Measurements from ENCODE around the gene NUB1. TPM values are rescaled to one million over a fixed set of nuclear protein-coding genes. Genes with fewer than 3 reads are reported as not detected.

The NUB1 gene
- total RNA-seq, 1 donor from 2014 or later, result 55.2 TPM

GRCh38 chr7:151381098-151381347 lies 39.4 kb downstream of the NUB1 start:
- H3K36me3 ChIP-seq, result peaks cover 27% of the 10 kb centered on the region
- intact Hi-C loops (cut with DNase I), result no loop called here
- ATAC-seq (no peak), DNase-seq (no peak)
- peaks cover 27% of the 10 kb centered on the region for H3K27me3 ChIP-seq
- TF ChIP-seq CTCF (IDR thresholded peaks at IDR 0.05), result no peak
- H3K27ac ChIP-seq, result no peak overlapping the region
- peaks cover 10% of the 10 kb centered on the region for H3K4me1 ChIP-seq
- no peaks in the 10 kb centered on the region for H3K9me3 ChIP-seq
- H3K4me3 ChIP-seq, result peak overlapping the region; percentile 26

DNA sequence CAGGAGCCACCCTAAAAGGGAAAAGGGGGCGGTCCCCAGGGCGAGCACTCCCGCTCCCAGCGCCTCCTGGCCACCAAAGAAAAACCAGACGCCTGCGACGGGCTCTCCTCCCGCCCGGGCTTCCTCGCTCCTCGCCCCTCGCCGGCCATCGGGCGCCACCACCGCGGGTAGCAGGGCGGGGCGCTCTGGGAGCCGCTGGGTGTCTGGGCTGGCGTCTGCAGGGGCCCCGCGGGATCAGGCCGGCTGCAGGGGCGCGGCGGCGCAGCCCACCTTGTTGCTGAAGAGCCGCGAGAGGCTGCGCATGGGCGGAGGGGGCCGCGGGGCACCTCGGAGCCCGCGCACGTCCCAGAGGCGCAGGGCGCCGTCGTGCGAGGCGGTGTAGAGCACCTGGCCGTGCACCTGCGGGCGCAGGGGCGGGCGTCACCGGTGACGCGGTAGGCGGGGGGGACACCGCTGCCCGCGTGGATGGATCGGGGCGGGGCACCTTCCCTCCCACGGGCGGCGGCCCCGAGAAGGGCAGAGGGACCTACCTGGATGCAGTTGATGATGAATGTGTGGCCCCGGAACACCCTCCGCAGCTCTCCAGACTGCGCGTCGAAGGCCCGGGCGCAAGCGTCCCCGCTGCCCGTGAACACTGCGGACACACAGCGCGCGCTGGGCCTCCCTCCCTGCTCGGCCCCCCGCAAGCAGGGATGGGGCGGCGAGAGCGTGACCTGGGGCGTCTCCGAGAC lies 39.9 kb downstream of the NUB1 start:
- Histone ChIP-seq H3K4me3 (peak overlapping the region; percentile 26), H3K36me3 (peaks cover 22% of the 10 kb centered on the region), H3K9me3 (no peaks in the 10 kb centered on the region), H3K4me1 (peaks cover 10% of the 10 kb centered on the region), H3K27me3 (peaks cover 27% of the 10 kb centered on the region), H3K27ac (no peak overlapping the region)
- intact Hi-C loops (cut with DNase I), result no loop called here
- TF ChIP-seq CTCF (IDR thresholded peaks at IDR 0.05), result no peak
- DNase-seq (peak; percentile 64), ATAC-seq (peak; percentile 31)

- no peak overlapping the region for H3K27ac ChIP-seq
- H3K9me3 ChIP-seq, result no peaks in the 10 kb centered on the region
- intact Hi-C loops (cut with DNase I), result no loop called here
- H3K36me3 ChIP-seq, result peaks cover 14% of the 10 kb centered on the region
- TF ChIP-seq CTCF (IDR thresholded peaks at IDR 0.05), result no peak
- peak overlapping the region; percentile 26 for H3K4me3 ChIP-seq
- DNase-seq (peak; percentile 49), ATAC-seq (no peak)
- peaks cover 27% of the 10 kb centered on the region for H3K27me3 ChIP-seq
- peaks cover 10% of the 10 kb centered on the region for H3K4me1 ChIP-seq
Observed at GRCh38 chr7:151382079-151382885, 40.7 kb downstream of the NUB1 start.

GRCh38 chr7:151383638-151384351 lies 42.2 kb downstream of the NUB1 start:
- Histone ChIP-seq H3K4me3 (no peak overlapping the region), H3K27ac (no peak overlapping the region), H3K27me3 (peaks cover 27% of the 10 kb centered on the region), H3K9me3 (no peaks in the 10 kb centered on the region), H3K4me1 (peaks cover 10% of the 10 kb centered on the region), H3K36me3 (no peaks in the 10 kb centered on the region)
- intact Hi-C loops (cut with DNase I), result no loop called here
- no peak for ATAC-seq
- no peak for TF ChIP-seq CTCF (IDR thresholded peaks at IDR 0.05)
- peak; percentile 50 for DNase-seq

DNA sequence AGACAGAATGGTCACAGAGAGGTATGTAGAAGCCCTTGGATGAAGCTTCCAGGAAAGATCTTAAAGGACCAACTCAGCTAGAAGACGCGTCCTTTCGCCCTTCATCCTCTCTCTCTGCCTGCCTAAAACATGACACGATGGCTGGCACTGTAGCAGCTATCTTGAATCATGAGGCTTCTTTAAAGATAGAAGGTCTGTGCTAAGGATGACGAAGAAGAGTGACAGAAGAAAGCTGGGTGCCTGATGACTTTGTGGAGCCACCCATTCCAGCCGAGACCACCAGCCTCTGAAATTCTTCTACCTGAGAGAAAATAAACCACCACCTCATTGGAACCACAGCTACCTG lies 42.7 kb downstream of the NUB1 start:
- Histone ChIP-seq H3K36me3 (no peaks in the 10 kb centered on the region), H3K27ac (no peak overlapping the region), H3K27me3 (peaks cover 27% of the 10 kb centered on the region), H3K4me1 (peaks cover 10% of the 10 kb centered on the region), H3K9me3 (no peaks in the 10 kb centered on the region), H3K4me3 (no peak overlapping the region)
- no peak for ATAC-seq
- DNase-seq, result no peak
- no peak for TF ChIP-seq CTCF (IDR thresholded peaks at IDR 0.05)
- intact Hi-C loops (cut with DNase I), result no loop called here

Data from upper lobe of right lung (tissue), 1 donor.